A549 treated with DMSO at 1 μM for 4 hours (cell line): Measurements from ENCODE around the gene TMIGD1. TPM values are rescaled to one million over a fixed set of nuclear protein-coding genes. Genes with fewer than 3 reads are reported as not detected.

Experiments used
- total RNA-seq: library from RNA; stranded (reverse); fragments of 200-300 nt; extraction: Qiagen RNA extraction; gene quantifications from 5 replicates; pipeline ENCODE4 v1.2.3, GENCODE V29; 2022; ENCODE audit warnings: low read depth

Gene TMIGD1
- not detected in 5 replicates for total RNA-seq

GRCh38 chr17:30333503-30334360 is at the start of gene TMIGD1:
TMIGD1 (minus strand) TSS chr17:30334057; CDS start chr17:30332133, 1,924 bp downstream.

GRCh38 chr17:30378825-30379302 is 45.0 kb upstream of the TMIGD1 start, which contains the start of gene CPD:
CPD (plus strand) TSS chr17:30378927; CDS start chr17:30378981, 54 bp downstream.

GRCh38 chr17:30291543-30292285 is 42.1 kb downstream of the TMIGD1 start, which contains the start of gene BLMH:
BLMH (minus strand) TSS chr17:30291944; CDS start chr17:30291819, 125 bp downstream.

Other genes with a start within 250 kb of the TMIGD1 start
- 27.5 to 32.9 TPM (median 32.0 TPM) in 5 replicates for gene NSRP1, start 217.2 kb downstream of the TMIGD1 start, total RNA-seq
- gene SLC6A4, start 98.4 kb downstream of the TMIGD1 start, total RNA-seq: 0.03 to 0.09 TPM (median 0.09 TPM) in 3 of 5 replicates, not detected in the others
- gene BLMH, start 42.1 kb downstream of the TMIGD1 start, total RNA-seq: 45.3 to 52.0 TPM (median 50.4 TPM) in 5 replicates
- gene CPD, start 44.9 kb upstream of the TMIGD1 start, total RNA-seq: 22.9 to 35.5 TPM (median 32.4 TPM) in 5 replicates
- gene GOSR1, start 143.4 kb upstream of the TMIGD1 start, total RNA-seq: 34.4 to 45.5 TPM (median 38.2 TPM) in 5 replicates